Parathyroid adenoma (tissue), 2 donors: ENCODE data around the gene ECSIT.

Experiments
- H2AFZ ChIP-seq: fragments of 300-600 bp; sonication (generic); one replicate; pipeline ENCODE4 v1.7.0; 2017; ENCODE audit warnings: antibody characterized with exemption, mild to moderate bottlenecking
- H3K27ac ChIP-seq: fragments of 300-600 bp; sonication (generic); one replicate; pipeline ENCODE4 v1.7.0; 2017
- H3K27me3 ChIP-seq: fragments of 300-600 bp; sonication (generic); one replicate; pipeline ENCODE4 v1.7.0; 2017; ENCODE audit warnings: low read length; ENCODE audit not compliant: control insufficient read depth, insufficient read depth
- H3K36me3 ChIP-seq: fragments of 300-600 bp; sonication (generic); one replicate; pipeline ENCODE4 v1.7.0; 2017; ENCODE audit warnings: low read length; ENCODE audit not compliant: control insufficient read depth, insufficient read depth
- H3K4me1 ChIP-seq: fragments of 300-600 bp; sonication (generic); one replicate; pipeline ENCODE4 v1.7.0; 2017; ENCODE audit warnings: control low read depth
- H3K4me2 ChIP-seq: fragments of 300-600 bp; sonication (generic); one replicate; pipeline ENCODE4 v1.7.0; 2017; ENCODE audit warnings: low read length
- H3K4me3 ChIP-seq: fragments of 300-600 bp; sonication (generic); one replicate; pipeline ENCODE4 v1.7.0; 2017; ENCODE audit warnings: low read depth, low read length
- H3K79me2 ChIP-seq: fragments of 300-600 bp; sonication (generic); one replicate; pipeline ENCODE4 v1.7.0; 2017; ENCODE audit warnings: control low read depth
- H3K9ac ChIP-seq: fragments of 300-600 bp; sonication (generic); one replicate; pipeline ENCODE4 v1.7.0; 2017; ENCODE audit warnings: mild to moderate bottlenecking
- H3K9me3 ChIP-seq: fragments of 300-600 bp; sonication (generic); one replicate; pipeline ENCODE4 v1.7.0; 2017; ENCODE audit warnings: low read length; ENCODE audit not compliant: control insufficient read depth
- CTCF ChIP-seq: fragments of 300-600 bp; sonication (generic); IDR thresholded peaks from one replicate; pipeline ENCODE4 v1.7.0; 2017; ENCODE audit warnings: antibody characterized with exemption, mild to moderate bottlenecking
- donor health status: primary hyperparathyroidism.

The ECSIT gene

GRCh38 chr19:11482384-11483050 is 46.4 kb downstream of the ECSIT start:
- Histone ChIP-seq H2AFZ (peak overlapping the region; percentile 40), H3K27ac (no peak overlapping the region), H3K4me2 (peak overlapping the region; percentile 48), H3K27me3 (no peaks in the 10 kb centered on the region), H3K36me3 (no peaks in the 10 kb centered on the region), H3K4me1 (peaks cover 3% of the 10 kb centered on the region), H3K9ac (no peak overlapping the region), H3K9me3 (no peaks in the 10 kb centered on the region), H3K4me3 (peak overlapping the region; percentile 44), H3K79me2 (no peaks in the 10 kb centered on the region)
- TF ChIP-seq CTCF: peak; percentile 96

GRCh38 chr19:11481534-11482383 is 47.2 kb downstream of the ECSIT start:
- peak overlapping the region; percentile 40 for H2AFZ ChIP-seq
- H3K4me2 ChIP-seq: peak overlapping the region; percentile 48
- H3K9me3 ChIP-seq: no peaks in the 10 kb centered on the region
- no peaks in the 10 kb centered on the region for H3K36me3 ChIP-seq
- peak overlapping the region; percentile 44 for H3K4me3 ChIP-seq
- H3K9ac ChIP-seq: no peak overlapping the region
- no peaks in the 10 kb centered on the region for H3K79me2 ChIP-seq
- H3K27ac ChIP-seq: no peak overlapping the region
- TF ChIP-seq CTCF: no peak
- peaks cover 3% of the 10 kb centered on the region for H3K4me1 ChIP-seq
- H3K27me3 ChIP-seq: no peaks in the 10 kb centered on the region

- no peak for TF ChIP-seq CTCF
- Histone ChIP-seq H3K9ac (no peak within 1 kb of the TSS), H3K27me3 (no peaks in the 10 kb centered on the region), H3K9me3 (no peaks in the 10 kb centered on the region), H2AFZ (peak within 1 kb of the TSS; percentile 42), H3K79me2 (no peaks in the 10 kb centered on the region), H3K4me1 (peaks cover 3% of the 10 kb centered on the region), H3K36me3 (no peaks in the 10 kb centered on the region), H3K4me2 (no peak within 1 kb of the TSS), H3K27ac (no peak within 1 kb of the TSS), H3K4me3 (no peak within 1 kb of the TSS)
Observed at GRCh38 chr19:11480715-11481533, 48.0 kb downstream of the ECSIT start, which contains the start of gene ELAVL3. TSS of gene ELAVL3 (minus strand) at chr19:11481046. CDS start at chr19:11480608, 438 bp downstream.

GRCh38 chr19:11479898-11480714 is 48.8 kb downstream of the ECSIT start:
- H3K4me2 ChIP-seq: no peak overlapping the region
- H3K27me3 ChIP-seq: no peaks in the 10 kb centered on the region
- no peaks in the 10 kb centered on the region for H3K9me3 ChIP-seq
- no peak overlapping the region for H3K9ac ChIP-seq
- H2AFZ ChIP-seq: peak overlapping the region; percentile 42
- H3K4me3 ChIP-seq: no peak overlapping the region
- H3K27ac ChIP-seq: no peak overlapping the region
- peaks cover 3% of the 10 kb centered on the region for H3K4me1 ChIP-seq
- H3K36me3 ChIP-seq: no peaks in the 10 kb centered on the region
- H3K79me2 ChIP-seq: no peaks in the 10 kb centered on the region
- TF ChIP-seq CTCF: no peak
